HepG2 (cell line): ENCODE data around the gene ATP5PF. TPM values are rescaled to one million over a fixed set of nuclear protein-coding genes. Genes with fewer than 3 reads are reported as not detected.

Experiments used
- ATAC-seq: fragments of 200-7000 bp; cut with Tn5 transposase; 3 replicates; pipeline ENCODE4 v1.9.1; 2020; ENCODE audit warnings: mild to moderate bottlenecking, moderate library complexity
- BruUV-seq: library from RNA; stranded (reverse); fragments of 400-500 nt; replicated peaks from 2 replicates; lab custom pipeline; 2021; lab: Mats Ljungman, UMichigan
- CTCF ChIA-PET: fragments of 300-600 bp; formaldehyde crosslinking; extraction: SDS; loops from one replicate; lab custom pipeline; 2021; ENCODE audit warnings: low total read pairs, inconsistent platforms, low intra/inter-chr PET ratio; lab: Yijun Ruan, JAX
- POLR2A ChIA-PET: fragments of 350-600 bp; sonication (Branson Sonifier 250); formaldehyde crosslinking; loops from one replicate; lab custom pipeline; 2020; ENCODE audit warnings: antibody characterized with exemption, inconsistent platforms; lab: Yijun Ruan, JAX
- DNase-seq: peaks from one replicate; pipeline ENCODE4 v3.0.0-alpha.2; 2015; ENCODE audit warnings: low spot score
- FAIRE-seq: peaks from 3 replicates; lab custom pipeline; 2011; peaks lifted over from hg19 to GRCh38; lab: Jason Lieb, UNC
- H2AFZ ChIP-seq: one replicate; pipeline ENCODE4 v1.6.1; 2011; ENCODE audit warnings: low read length, inconsistent platforms
- H3K27ac ChIP-seq: fragments of 300-600 bp; 3 replicates; pipeline ENCODE4 v1.8.0; 2011; ENCODE audit warnings: mixed run types, mild to moderate bottlenecking, mixed read lengths, low read length, inconsistent platforms; ENCODE audit not compliant: insufficient read depth; ENCODE audit errors: extremely low read length
- H3K27me3 ChIP-seq, 2 experiments: fragments of 200-600 bp in 1 of 2; 2 replicates in 1 of 2; 3 replicates in 1 of 2; pipeline versions ENCODE4 v1.6.0 to v1.8.0; 2011; ENCODE audit warnings: low read length in 2 of 2, mild to moderate bottlenecking in 2 of 2, moderate library complexity in 2 of 2, inconsistent platforms in 1 of 2; ENCODE audit not compliant: insufficient read depth in 2 of 2, control insufficient read depth in 1 of 2
- H3K36me3 ChIP-seq, 2 experiments: fragments of 200-600 bp in 1 of 2; replicated peaks in 1 of 2; 2 replicates in 1 of 2; 3 replicates in 1 of 2; pipeline versions ENCODE4 v1.5.1 to v1.8.0; 2011; ENCODE audit warnings: low read length in 2 of 2, inconsistent platforms in 1 of 2; ENCODE audit not compliant: insufficient read depth in 2 of 2, control insufficient read depth in 1 of 2
- H3K4me1 ChIP-seq: 2 replicates; pipeline ENCODE4 v1.5.1; 2012; ENCODE audit warnings: low read length, inconsistent platforms; ENCODE audit not compliant: insufficient read depth
- H3K4me2 ChIP-seq: 2 replicates; pipeline ENCODE4 v1.6.0; 2011; ENCODE audit warnings: low read depth, low read length, inconsistent platforms
- H3K4me3 ChIP-seq, 3 experiments: fragments of 200-600 bp in 1 of 3; sonication (generic), shearing (Covaris generic) in 1 of 3; replicated peaks in 1 of 3; 2 replicates each; pipeline ENCODE4 v1.5.1; 2011 to 2016; ENCODE audit warnings: low read length in 3 of 3, inconsistent platforms in 2 of 3, low read depth in 2 of 3, mild to moderate bottlenecking in 2 of 3, control low read depth in 1 of 3, mixed read lengths in 1 of 3; ENCODE audit not compliant: insufficient read depth in 1 of 3
- H3K79me2 ChIP-seq: one replicate; pipeline ENCODE4 v1.6.1; 2011; ENCODE audit warnings: low read length, inconsistent platforms; ENCODE audit not compliant: insufficient read depth
- H3K9ac ChIP-seq: 2 replicates; pipeline ENCODE4 v1.6.0; 2011; ENCODE audit warnings: mild to moderate bottlenecking, low read depth, low read length, inconsistent platforms; ENCODE audit not compliant: insufficient read depth
- H3K9me3 ChIP-seq: 2 replicates; pipeline ENCODE4 v1.5.1; 2012; ENCODE audit warnings: mild to moderate bottlenecking, low read length
- H4K20me1 ChIP-seq: 2 replicates; pipeline ENCODE4 v1.6.0; 2011; ENCODE audit warnings: inconsistent platforms, mild to moderate bottlenecking, low read length, moderate library complexity; ENCODE audit not compliant: insufficient read depth
- CEBPZ ChIP-seq: IDR thresholded peaks from 2 replicates; pipeline ENCODE4 v1.6.1; 2012; ENCODE audit warnings: low read length, improper control_type of control experiment
- EED ChIP-seq: sonication (generic); formaldehyde crosslinking; IDR thresholded peaks from 2 replicates; pipeline ENCODE4 v1.5.0; 2020; ENCODE audit warnings: mild to moderate bottlenecking, missing genetic modification reagents
- FOXK2 ChIP-seq: fragments of 450-650 bp; IDR thresholded peaks from 2 replicates; pipeline ENCODE4 v1.6.1; 2016
- GZF1 ChIP-seq: sonication (generic); formaldehyde crosslinking; IDR thresholded peaks from 2 replicates; pipeline ENCODE4 v1.5.1; 2020; ENCODE audit warnings: mild to moderate bottlenecking, missing genetic modification reagents
- MEIS2 ChIP-seq: sonication (generic); formaldehyde crosslinking; IDR thresholded peaks from 2 replicates; pipeline ENCODE4 v1.9.0; 2021; ENCODE audit warnings: mild to moderate bottlenecking, missing genetic modification reagents
- NR2F2 ChIP-seq: IDR thresholded peaks from 2 replicates; pipeline ENCODE4 v1.6.1; 2012; ENCODE audit warnings: low read depth, inconsistent platforms, borderline replicate concordance
- PAX8 ChIP-seq: sonication (generic); formaldehyde crosslinking; IDR thresholded peaks from 2 replicates; pipeline ENCODE4 v1.8.0; 2022; ENCODE audit warnings: mild to moderate bottlenecking, missing genetic modification reagents, borderline replicate concordance
- PHF21A ChIP-seq: sonication (generic); formaldehyde crosslinking; IDR thresholded peaks from 2 replicates; pipeline ENCODE4 v1.5.0; 2020; ENCODE audit warnings: mild to moderate bottlenecking, missing genetic modification reagents
- RARG ChIP-seq: sonication (generic); formaldehyde crosslinking; IDR thresholded peaks from 2 replicates; pipeline ENCODE4 v1.4.0; 2020; ENCODE audit warnings: low read depth, mild to moderate bottlenecking, missing genetic modification reagents
- RBAK ChIP-seq: sonication (generic); formaldehyde crosslinking; IDR thresholded peaks from 2 replicates; pipeline ENCODE4 v1.5.1; 2020; ENCODE audit warnings: mild to moderate bottlenecking, missing genetic modification reagents
- ZNF124 ChIP-seq: sonication (generic); formaldehyde crosslinking; IDR thresholded peaks from 2 replicates; pipeline ENCODE4 v1.4.0; 2020; ENCODE audit warnings: missing genetic modification reagents
- ZNF263 ChIP-seq: sonication (generic); formaldehyde crosslinking; IDR thresholded peaks from 2 replicates; pipeline ENCODE4 v1.4.0; 2020; ENCODE audit warnings: missing genetic modification reagents
- ZNF367 ChIP-seq: sonication (generic); formaldehyde crosslinking; IDR thresholded peaks from 2 replicates; pipeline ENCODE4 v1.4.0; 2020; ENCODE audit warnings: missing genetic modification reagents, borderline replicate concordance
- ZNF558 ChIP-seq: sonication (generic); formaldehyde crosslinking; IDR thresholded peaks from 2 replicates; pipeline ENCODE4 v1.9.0; 2022; ENCODE audit warnings: mild to moderate bottlenecking, missing genetic modification reagents, borderline replicate concordance
- ZNF83 ChIP-seq: sonication (generic); formaldehyde crosslinking; IDR thresholded peaks from 2 replicates; pipeline ENCODE4 v1.4.0; 2020; ENCODE audit warnings: missing genetic modification reagents, mild to moderate bottlenecking, borderline replicate concordance
- ZNF883 ChIP-seq: sonication (generic); formaldehyde crosslinking; IDR thresholded peaks from 2 replicates; pipeline ENCODE4 v1.5.1; 2020; ENCODE audit warnings: mild to moderate bottlenecking, missing genetic modification reagents; ENCODE audit errors: not compliant biosample characterization
- WGBS: methylation state at CpG from one replicate; pipeline ENCODE4 v1.1.6; 2017; ENCODE audit warnings: low lambda C conversion rate; 5-methylcytosine and 5-hydroxymethylcytosine counted together
- in situ Hi-C: cut with HindIII; loops from 2 replicates; pipeline ENCODE4 v1.10.0; 2017; ENCODE audit warnings: low pct_unique_long_range_greater_than_20kb; ENCODE audit not compliant: extremely low pct_ligation_motif_present
- intact Hi-C: fragments of 100-400 bp; cut with micrococcal nuclease; formaldehyde crosslinking; loops from one replicate; pipeline ENCODE4 v1.10.0; 2022; ENCODE audit not compliant: unreplicated experiment
- polyA plus RNA-seq, 8 experiments: library from polyadenylated mRNA; depleted of rRNA in 3 of 8; stranded (reverse) in 7 of 8; unstranded in 1 of 8; fragments of >200 nt; fragmentation: Illumina TruSeq in 4 of 8; extraction: Trizol in 4 of 8; gene quantifications; 2 replicates each; pipeline versions ENCODE4 v1.2.1 to v1.2.3, GENCODE V29; 2011 to 2016; ENCODE audit warnings: low read depth in 4 of 8, missing spikeins in 1 of 8, mixed read lengths in 1 of 8; ENCODE audit not compliant: insufficient read depth in 1 of 8
- total RNA-seq, 5 experiments: library from RNA; depleted of rRNA; stranded (reverse); fragments of >200 nt; fragmentation: Illumina TruSeq; extraction: Trizol; gene quantifications; 2 replicates each; pipeline ENCODE4 v1.2.3, GENCODE V29; 2016; ENCODE audit warnings: low read depth in 1 of 5
- TF ChIP-seq, protein P1 (sequence below): sonication (generic); formaldehyde crosslinking; IDR thresholded peaks from 2 replicates; pipeline ENCODE4 v1.4.0; 2020; ENCODE audit warnings: mild to moderate bottlenecking, missing genetic modification reagents
- TF ChIP-seq, protein P2 (sequence below): sonication (generic); formaldehyde crosslinking; IDR thresholded peaks from 2 replicates; pipeline ENCODE4 v1.8.0; 2022; ENCODE audit warnings: mild to moderate bottlenecking, missing genetic modification reagents; ENCODE audit not compliant: insufficient replicate concordance

ATP5PF gene
- total and polyA plus RNA-seq, 2 of the 13 experiments (the other 11 are each of a cell fraction or from before 2014, with no cell fraction given): 131 to 157 TPM

GRCh38 chr21:25701529-25701928 is 33.2 kb downstream of the ATP5PF start:
- Histone ChIP-seq H3K9me3 (no peaks in the 10 kb centered on the region), H3K4me1 (no peaks in the 10 kb centered on the region), H3K9ac (no peak overlapping the region), H3K36me3 (no peaks in the 10 kb centered on the region), H3K4me3 (no peak overlapping the region), H2AFZ (no peak overlapping the region), H3K79me2 (no peaks in the 10 kb centered on the region), H3K4me2 (no peak overlapping the region), H3K27ac (no peak overlapping the region), H3K27me3 (no peaks in the 10 kb centered on the region), H4K20me1 (no peaks in the 10 kb centered on the region)
- FAIRE-seq: no peak
- intact Hi-C loops: no loop called here
- ChIA-PET CTCF (no interaction called here), POLR2A (no interaction called here)
- WGBS: 11% methylated on average over 4 of the region's 4 CpGs
- ATAC-seq: no peak
- DNase-seq: no peak
- BruUV-seq: no TSS peak
- TF ChIP-seq ZNF263 (CRISPR knock-in tag): no peak
- TF ChIP-seq, protein P1, sequence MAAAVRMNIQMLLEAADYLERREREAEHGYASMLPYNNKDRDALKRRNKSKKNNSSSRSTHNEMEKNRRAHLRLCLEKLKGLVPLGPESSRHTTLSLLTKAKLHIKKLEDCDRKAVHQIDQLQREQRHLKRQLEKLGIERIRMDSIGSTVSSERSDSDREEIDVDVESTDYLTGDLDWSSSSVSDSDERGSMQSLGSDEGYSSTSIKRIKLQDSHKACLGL (CRISPR knock-in tag): no peak
- TF ChIP-seq MEIS2 (CRISPR knock-in tag): no peak
- TF ChIP-seq RBAK (CRISPR knock-in tag): no peak
- no peak for TF ChIP-seq ZNF83
- TF ChIP-seq ZNF883 (CRISPR knock-in tag): no peak
- no peak for TF ChIP-seq ZNF367 (CRISPR knock-in tag)
- TF ChIP-seq PHF21A (CRISPR knock-in tag): no peak
- no peak for TF ChIP-seq ZNF558 (CRISPR knock-in tag)
- TF ChIP-seq EED: no peak
- no peak for TF ChIP-seq CEBPZ
- no peak for TF ChIP-seq ZNF124 (CRISPR knock-in tag)
- no peak for TF ChIP-seq GZF1 (CRISPR knock-in tag)
- no peak for TF ChIP-seq PAX8 (CRISPR knock-in tag)
- no peak for TF ChIP-seq FOXK2
- no peak for TF ChIP-seq NR2F2
- no peak for TF ChIP-seq RARG (CRISPR knock-in tag)
- TF ChIP-seq, protein P2, sequence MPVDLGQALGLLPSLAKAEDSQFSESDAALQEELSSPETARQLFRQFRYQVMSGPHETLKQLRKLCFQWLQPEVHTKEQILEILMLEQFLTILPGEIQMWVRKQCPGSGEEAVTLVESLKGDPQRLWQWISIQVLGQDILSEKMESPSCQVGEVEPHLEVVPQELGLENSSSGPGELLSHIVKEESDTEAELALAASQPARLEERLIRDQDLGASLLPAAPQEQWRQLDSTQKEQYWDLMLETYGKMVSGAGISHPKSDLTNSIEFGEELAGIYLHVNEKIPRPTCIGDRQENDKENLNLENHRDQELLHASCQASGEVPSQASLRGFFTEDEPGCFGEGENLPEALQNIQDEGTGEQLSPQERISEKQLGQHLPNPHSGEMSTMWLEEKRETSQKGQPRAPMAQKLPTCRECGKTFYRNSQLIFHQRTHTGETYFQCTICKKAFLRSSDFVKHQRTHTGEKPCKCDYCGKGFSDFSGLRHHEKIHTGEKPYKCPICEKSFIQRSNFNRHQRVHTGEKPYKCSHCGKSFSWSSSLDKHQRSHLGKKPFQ: no peak
- in situ Hi-C loops: no loop called here
